NCI-H1417 (cell line): ENCODE data around the gene CEP152.

Source experiments
- DNase-seq, 3 experiments: peaks; one replicate each; lab custom pipeline; 2025; lab: John Stamatoyannopoulos, UW

CEP152 gene

DNA sequence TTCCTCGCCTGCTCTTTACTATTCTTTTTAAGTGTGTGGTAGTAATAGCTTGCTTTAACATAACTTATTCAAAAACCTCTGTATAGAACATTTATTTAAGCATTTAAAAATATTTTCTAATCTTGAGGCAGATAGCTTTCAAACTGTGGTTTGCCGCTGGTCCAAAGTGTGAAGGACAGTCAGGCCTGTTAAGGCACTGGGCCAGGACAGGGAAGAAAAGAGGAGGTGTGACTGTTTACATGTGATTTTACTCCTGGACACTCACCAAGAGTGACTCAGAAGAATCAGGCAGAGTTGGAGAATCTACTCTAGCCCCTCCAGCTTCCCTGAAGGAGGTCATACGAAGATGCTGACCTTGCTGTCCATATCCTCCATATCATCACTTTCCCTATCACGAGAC lies 44.7 kb downstream of the CEP152 start:
- DNase-seq: no peak

DNA sequence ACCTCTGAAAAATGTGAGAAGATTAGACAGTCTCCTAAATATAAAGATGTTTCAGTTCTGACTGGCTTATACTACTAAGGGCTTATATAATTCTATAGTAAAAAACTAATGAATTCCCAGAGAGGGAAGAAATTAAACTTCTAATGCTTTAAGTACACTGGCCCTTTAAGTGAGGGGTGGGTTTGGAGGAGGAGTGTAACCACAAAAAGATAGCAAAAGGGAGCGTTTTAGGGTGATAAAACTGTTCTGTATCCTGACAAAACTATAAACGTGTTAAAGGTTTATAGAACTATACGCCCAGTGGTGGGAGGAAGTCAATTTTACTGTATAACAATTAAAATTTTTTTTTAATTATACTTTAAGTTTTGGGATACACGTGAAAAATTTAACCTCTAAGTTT lies 45.8 kb downstream of the CEP152 start:
- no peak for DNase-seq

DNA sequence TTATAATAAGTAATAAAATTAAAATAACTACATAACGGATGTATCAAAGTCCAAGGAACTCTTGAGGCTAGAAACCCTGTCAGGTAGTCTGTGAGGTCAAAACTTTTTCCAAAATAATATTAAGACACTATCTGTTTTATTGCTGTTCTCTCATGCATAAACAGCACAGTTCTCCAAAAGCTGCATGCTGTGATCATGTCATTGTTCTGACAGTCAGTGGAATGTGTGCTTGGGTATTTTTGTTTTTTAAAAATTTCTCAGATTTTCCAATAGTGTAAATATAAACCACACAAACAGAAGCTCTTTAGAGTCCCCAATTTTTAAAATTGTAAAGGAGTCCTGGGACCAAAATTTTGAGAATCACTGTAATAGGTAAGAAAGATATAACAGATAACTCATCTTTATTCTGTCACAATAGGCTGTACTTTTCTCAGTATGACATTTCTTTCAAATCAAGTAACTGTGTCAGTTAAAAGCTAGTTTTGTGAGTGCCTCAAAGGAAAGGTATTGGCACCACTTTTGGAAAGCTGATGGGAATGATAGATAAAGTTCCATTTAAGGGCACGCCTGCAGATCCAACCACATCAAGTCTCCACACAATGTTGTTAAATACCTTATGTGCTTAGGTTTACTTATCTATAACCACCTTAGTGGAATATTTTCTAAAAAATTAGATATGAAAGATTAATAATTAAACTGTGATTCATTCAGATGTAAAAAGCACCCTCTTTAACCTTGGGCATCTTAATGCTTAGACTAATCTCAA lies 49.3 kb downstream of the CEP152 start:
- DNase-seq: no peak

DNA sequence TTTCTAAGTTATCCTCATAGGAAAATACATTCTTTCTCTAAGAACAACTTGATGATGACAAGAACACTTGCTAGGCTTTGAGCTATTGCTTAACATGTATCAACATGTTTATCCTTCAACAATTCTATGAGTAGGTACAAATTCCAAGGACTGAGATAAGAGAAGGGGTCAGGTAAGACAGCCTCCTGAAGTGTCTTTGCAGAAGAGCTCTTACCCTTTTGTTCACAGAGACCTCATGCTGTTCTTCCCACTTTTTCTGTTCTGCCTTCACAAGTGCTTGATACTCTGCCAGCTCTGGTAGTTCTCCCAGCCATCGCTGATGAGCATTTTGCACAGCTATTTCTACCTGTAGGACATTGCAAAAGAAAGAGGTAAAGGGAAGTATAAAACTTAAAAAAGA lies 50.9 kb downstream of the CEP152 start:
- DNase-seq: peak in 2 of 3 experiments; percentile 14 to 60

DNA sequence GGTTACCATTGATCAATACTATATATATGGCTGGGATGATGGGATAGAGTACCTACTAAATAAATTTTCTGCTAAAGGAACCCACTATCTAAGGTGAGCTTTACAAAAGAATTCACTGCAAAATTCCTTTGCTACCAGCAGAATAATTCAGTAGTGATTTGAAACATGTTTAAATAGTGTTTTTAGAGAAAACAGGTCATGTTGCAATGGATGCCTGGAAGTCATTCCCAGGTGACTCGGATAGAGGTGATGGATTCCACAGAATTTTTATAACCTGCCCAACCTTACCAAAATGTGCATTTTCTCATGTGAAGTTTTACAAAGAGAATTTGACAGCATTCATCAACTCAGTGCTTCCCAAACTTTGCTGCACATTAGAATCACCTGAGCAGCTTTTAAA lies 53.2 kb downstream of the CEP152 start:
- no peak for DNase-seq

DNA sequence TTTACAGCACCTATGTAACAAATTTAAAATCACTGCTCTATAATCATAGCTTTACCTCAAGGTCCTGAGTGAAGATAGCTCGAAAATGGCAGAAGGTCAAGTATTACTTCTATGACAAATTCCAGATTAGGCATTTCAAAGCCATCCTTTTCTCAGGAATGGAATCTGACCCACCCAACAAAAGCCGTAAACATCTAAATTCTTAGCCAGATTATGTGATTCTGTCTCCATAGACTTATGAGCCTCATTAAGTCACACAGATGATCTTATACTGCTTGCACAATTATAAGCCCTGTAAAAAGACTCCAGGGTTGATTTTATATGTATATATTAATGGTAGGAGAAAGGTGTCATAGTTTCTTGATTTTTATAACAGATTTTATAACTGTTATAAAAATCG lies 56.9 kb downstream of the CEP152 start:
- DNase-seq: no peak

DNA sequence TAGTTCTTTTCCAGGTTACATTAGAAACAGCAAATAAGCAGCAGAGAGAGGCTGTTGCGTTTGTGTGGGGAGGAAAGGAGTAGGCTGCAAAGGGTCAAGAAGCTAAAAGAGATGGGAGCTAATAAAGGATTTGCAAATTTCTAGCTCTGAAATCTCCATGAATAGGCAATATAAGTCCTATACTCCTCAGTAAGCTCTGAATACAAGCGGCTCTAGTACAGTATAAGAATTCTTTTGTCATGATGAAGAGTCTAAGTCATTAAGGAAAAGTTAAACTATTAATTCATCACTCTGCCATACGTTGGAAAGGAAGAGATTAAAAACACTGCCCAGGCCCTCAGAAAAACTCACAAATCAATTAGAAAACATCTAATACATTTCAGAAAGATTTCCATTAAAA lies 59.3 kb downstream of the CEP152 start:
- no peak for DNase-seq

DNA sequence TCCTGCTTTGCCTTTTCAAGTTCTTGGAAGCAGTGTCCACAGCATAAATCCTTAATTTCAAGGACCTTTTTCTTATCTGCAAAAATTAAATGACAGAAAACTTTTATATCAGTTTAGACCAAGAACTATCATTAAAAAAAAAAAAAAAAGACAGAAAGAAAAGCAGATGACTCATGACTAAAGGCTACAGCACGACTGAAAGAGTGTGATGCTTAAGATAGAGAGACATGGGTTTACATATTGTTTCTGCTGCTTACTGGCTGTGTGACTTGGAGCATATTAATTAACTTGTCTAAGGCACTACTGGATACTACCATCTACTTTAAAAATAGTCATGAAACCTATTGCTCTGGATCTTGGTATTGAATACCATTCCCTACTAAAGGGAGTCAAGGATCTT lies 62.3 kb downstream of the CEP152 start:
- DNase-seq: no peak

DNA sequence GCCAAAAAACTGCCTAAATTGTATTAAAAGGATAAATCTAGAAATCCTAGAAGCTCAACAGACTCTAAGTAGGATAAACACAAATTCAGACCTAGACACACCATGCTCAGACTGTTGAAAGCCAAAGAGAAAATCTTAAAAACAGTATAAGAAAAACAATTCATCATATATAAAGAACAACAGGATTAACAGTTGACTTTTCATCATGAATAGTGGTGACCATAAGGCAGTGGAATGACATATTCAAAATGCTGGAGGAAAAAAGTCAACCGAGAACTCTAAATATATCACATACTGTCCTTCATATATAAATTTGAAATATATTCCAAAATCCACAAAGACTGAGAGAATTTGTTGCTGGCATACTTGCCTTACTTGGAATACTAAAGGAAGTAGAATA lies 77.3 kb downstream of the CEP152 start:
- DNase-seq: no peak

DNA sequence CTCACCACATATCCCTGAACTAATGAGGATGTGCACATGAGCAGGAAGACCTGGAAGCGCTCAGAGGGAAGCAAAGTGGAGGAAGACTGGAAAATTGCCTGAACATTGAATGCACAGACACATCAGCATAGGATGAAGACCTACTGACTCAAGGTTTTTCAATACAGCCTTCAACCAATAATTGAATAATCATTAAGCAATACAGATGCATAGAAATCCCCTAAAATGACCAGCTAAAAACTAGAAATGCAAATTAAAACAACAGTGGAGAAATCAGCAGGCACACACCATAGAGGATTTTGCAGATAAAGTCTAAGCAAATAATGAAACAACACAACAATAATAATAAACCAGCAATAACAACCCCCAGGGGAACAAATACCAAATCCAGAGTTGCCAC lies 80.4 kb downstream of the CEP152 start:
- no peak for DNase-seq

DNA sequence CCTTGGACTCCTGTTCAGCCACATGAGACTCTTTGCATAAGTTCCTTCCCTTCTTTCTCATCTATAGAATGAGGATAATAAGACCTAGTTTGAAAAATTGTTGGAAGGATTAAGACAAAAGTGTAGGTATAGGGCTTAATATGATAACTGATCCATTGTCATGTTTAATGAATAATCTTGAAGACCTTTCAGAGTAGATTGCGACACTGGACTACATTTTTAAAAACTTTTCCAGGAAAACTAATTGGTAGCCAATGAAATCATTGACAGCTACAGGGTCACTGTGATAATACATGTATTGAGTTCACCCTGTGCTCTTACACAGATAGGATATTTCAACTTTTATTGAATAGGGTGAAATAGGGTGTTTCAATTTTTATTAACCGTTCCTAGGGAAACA lies 86.9 kb downstream of the CEP152 start:
- DNase-seq: no peak

DNA sequence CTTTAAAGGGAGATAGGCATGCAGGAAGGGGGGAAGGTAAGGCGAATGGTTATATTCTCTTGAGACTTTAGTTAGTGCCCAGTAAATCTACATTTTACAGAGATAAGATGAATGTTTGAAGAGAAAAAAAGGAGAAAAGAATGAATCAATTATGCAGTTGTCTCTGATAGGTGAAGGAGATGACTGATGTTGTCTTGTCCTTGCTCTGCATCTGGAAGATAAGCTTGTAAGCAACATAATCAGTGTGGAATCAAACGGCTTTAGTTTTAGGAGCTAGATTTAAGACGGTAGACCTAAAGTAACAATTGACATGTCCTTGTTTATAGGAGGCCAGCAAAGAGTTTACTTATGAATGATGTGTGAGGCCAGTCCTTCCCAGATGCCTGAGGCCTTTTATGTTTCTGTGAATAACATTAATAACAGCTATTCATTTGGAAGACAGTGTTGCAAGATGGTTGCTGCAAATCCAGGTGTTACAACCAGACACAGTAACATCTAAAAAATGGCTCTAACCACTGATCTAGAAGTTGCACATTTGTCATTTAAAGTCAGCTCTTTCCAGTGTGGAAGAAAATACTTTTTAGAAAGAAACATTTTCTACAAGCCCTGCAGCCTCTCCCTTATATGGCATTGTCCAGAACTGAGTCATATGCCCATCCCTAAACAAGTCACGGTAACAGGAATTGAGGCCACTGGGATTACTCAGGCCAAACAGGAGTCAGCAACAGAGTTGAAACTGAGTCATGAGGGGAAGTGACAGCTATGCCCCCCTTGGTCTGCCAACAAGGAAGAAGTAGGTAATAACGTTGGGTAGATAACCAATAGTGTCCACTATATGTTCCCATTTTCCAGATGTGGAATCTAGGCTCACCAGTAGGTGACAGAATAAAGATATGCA lies 87.9 kb downstream of the CEP152 start:
- no peak for DNase-seq

DNA sequence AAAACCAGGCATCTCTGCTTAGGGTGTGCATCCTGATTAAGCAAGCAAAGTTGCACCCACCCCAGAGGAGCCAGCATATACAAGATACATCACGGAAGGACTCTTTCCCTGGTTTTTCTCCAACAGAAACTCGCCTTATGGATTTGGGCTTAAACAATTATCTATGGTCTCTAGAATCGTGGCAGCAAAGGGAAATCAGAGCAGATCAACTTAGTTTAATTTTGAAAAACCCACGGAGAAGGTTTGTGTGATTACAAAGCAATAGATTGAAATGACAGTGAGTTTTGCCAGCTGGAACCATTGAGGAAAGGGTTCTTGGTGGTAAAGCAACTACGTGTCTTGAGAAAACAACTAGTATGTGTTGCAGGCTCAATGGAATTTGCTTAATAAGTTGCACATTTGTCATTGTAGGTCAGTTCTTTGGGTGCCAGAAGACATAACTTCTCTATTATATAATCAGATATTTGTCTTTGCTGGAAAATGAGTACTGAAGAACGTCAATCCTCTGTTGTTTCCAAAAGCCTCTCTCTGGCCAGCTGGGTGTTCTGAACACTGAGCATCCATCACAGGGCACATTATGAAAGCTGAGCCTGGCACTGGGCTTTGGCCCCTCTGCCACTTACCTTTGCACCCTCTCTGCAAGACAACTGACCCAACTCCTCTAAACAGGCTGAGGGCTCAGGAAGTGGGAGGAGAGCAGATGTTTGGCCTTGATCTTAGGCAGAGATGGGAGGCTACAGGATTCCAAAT lies 89.6 kb downstream of the CEP152 start:
- DNase-seq: no peak

DNA sequence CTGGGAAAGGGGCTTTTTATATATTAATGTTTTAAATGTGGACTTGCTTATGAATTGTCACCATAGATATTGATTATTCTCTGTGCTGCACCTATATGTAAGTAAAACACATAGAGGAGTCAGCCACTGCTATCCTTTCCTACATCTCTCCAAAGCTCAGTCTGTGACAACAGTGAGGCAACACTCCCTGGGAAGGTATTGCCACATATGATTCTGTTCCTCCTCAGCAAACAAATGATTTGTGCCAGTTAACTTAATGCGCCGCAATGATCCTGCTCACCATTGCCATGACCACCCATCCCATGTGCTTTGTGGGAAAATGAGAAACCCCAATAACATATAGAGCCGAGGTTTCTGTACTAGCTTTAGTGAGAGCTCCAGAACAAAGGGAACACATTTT lies 90.2 kb downstream of the CEP152 start:
- DNase-seq: no peak

DNA sequence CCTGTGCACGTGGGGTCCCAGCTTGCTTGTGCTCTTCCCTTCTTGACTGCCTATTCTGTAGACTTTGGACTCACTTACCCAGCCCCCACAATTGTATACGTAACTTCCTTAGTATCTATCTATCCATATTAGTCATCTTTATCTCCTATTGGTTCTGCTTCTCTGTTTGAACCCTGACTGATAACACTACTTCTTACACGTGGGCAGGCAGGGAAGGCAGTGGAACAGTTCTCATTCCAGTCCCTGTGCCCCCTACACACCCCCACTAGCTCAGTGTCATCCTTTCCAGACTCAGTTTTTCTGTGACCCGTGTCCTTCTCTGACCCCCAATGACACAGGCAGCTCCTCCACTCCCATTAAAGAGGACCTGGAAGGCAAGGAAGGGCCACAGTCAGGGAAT lies 91.2 kb downstream of the CEP152 start:
- no peak for DNase-seq

DNA sequence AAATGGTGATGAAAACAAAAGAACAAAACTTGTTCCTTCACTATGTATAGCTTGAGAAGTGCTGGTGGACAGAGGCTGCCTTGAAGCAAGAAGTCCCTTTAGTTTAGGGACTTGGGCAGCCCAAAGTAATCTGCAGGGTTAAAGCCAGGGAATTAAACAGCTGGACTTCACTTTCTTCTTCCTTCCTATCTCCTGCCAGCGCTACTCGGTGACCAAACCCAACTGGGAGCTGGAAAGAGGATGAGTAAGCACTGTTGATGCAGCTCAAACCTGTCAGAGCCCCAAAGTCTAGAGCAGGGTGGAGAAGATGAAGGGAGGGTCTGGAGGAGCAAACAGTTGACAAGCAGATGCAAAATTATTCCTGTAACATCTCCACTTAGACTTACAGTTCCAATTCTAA lies 92.2 kb downstream of the CEP152 start:
- DNase-seq: no peak

DNA sequence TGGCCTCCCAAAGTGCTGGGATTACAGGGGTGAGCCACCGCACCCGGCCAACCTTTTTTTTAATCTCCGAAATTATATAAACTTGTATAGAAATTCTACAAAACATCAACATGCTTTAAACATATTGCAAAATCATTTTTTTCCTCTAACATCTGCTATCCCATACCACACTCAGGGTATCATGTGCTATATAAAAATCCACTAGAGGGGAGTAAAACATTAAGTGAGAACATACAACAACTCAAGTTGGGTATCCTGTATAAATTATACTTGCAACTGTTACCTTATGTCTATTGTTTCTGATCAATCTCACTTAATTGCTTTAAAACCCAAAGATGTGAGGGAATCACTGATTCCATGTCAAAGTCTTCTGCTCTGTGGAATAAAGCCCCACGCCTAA lies 93.4 kb downstream of the CEP152 start:
- no peak for DNase-seq

DNA sequence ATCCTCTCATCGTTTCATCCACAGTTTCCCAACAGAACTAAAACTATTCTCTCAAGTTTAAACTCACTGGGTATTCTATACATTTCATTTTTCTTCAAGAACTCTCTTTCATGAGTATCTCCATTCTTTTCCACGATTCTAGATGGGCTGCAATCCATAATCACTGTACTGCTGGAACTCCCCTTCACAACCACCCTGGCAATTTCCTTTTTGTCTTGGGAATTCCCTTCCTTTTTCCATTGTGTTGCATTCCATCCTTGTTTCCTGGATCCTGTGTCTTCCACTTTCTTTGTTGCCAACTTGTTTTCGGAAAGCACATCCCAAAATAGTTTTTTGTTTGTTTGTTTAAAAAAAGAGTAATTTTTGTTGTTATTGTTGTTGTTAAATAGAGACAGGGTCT lies 98.3 kb downstream of the CEP152 start:
- no peak for DNase-seq

DNA sequence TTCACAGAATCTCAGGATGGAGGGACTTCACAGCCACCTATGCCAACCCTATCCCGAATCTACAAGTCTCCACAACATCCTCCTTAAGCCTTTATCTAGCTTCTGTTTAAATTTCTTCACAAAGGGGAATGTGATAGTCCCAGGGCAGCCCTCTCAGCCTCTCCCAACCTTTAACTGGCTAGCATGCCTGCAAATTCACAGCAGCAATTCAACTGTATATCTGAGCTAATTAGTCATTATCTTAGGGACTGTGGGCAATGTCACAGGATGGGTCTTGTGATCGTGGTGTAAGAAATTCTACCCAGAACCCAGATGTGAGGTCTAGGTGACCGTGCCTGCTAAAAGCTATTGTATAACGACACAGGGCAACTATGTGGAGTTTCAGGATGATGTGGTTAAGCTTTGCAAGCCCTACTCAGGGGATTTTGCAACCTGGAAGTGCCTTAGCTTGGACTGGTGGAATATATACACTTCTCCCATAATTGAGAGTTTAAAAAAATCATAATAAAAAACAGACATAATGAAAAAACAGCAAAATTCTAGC lies 99.8 kb downstream of the CEP152 start:
- DNase-seq: no peak

DNA sequence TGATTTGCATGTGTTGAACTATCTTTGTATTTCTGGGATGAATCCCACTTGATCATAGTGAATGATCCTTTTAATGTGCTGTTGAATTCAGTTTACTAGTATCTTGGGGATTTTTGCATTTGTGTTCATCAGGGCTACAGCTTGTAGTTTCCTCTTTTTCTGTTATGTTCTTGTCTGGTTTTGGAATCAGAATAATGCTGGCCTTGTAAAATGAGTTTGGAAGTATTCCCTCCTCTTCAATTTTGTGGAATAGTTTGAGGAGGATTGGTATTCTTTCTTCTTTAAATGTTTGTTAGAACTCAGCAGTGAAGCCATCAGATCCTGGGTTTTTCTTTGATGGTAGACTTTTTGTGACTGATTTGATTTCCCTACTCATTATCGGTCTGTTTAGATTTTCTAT lies 102.2 kb downstream of the CEP152 start:
- no peak for DNase-seq

DNA sequence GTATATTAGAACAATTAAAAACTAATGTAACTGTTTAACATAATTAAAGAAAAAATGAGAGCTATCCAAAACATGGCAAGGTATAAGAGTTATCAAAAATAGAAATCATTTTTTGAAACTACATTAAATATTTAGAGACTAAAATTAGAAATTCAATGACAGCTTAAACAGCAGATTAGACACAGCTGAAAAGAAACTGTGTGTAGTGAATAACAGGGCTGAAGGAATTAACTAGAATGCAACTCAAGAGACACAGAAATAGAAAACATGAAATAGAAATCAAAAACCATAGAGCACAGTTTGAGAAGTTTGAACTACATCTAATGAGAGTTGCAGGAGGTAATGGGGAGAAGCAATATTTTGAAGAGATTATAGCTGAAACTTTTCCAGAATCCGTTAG lies 105.5 kb downstream of the CEP152 start:
- DNase-seq: no peak

DNA sequence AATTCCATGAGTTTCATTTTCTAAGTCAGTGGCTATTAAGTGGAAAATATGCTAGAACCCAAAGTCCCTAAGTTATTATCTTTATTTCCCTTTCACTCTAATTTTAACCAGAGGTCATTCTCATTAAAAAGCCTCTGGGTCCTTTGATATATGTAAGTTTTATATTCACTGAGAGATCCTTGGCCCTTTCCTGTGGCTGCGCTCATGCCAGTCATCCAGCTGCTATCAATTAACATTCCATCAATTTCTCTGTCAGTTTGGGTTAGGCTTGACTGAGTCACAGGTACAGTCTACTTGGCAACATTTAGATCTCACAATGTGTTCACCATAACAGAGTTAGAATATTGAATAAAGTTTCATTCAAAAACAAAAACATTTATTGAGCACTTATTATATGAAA lies 107.3 kb downstream of the CEP152 start:
- DNase-seq: no peak
